HG02571 (cell line): ENCODE results near the gene PNPLA1.

Experiments
- ATAC-seq: cut with Tn5 transposase; IDR thresholded peaks from one replicate; pipeline ENCODE4 v1.9.1; 2021; ENCODE audit warnings: mild to moderate bottlenecking, moderate library complexity; ENCODE audit not compliant: unreplicated experiment

The PNPLA1 gene

DNA sequence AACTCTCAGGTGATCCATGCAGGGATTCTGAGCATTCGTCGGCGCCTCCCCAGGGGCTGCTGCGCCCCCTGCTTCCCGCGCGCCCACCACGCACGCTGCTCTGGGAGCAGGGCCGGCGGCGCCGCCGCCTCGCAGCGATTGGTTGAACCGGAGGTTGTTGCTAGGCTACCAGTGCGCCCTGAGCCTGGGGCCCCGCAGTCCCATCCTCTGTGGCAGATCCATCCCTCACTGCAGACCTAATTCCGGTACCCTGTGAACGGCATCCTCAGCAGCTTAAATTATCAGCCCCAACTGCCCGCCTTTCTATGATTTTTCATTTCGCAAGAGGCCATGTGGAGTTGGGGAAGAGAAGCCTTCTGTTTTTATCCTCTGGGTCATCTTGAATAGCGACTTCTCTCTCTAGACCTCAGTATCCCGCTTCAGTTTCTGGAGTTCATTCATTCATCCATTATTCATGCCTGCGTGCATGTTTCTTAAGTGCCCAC is 15.4 kb downstream of the PNPLA1 start:
- ATAC-seq, result no peak

DNA sequence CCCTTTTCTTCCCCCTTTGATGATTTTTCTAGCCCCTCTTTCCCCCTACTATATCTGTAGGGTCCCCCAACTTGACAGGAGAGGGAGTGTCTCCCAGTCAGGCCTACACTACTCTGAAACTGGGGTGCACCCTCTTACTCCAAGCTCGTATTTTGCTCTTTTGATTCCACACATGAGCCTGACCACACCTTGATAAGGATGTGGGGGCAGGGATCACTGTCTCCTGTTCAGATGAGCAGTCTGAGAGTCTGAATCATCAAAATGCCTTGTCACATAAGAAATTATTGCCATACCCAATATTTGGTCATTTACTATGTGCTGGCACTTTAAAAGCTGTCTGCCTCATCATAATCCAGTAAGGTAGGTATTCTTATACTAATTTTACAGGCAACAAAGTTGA is 15.9 kb downstream of the PNPLA1 start:
- no peak for ATAC-seq

DNA sequence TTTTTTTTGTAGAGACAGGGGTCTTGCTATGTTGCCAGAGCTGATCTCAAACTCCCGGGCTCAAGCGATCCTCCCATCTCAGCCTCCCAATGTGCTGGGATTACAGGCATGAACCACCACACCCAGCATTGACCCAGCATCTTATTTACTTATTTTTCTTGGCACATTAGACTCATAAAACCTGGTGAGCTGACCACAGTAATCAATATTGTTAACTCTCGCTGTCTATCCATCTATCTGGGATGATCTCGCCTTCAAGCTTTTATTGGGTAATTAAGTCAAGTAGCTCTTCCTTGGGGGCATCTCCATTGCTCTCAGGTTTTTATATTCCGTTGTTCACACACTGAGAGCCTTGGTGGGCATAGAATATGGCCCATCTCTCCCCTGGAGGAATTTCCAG is 17.0 kb downstream of the PNPLA1 start:
- ATAC-seq, result no peak

DNA sequence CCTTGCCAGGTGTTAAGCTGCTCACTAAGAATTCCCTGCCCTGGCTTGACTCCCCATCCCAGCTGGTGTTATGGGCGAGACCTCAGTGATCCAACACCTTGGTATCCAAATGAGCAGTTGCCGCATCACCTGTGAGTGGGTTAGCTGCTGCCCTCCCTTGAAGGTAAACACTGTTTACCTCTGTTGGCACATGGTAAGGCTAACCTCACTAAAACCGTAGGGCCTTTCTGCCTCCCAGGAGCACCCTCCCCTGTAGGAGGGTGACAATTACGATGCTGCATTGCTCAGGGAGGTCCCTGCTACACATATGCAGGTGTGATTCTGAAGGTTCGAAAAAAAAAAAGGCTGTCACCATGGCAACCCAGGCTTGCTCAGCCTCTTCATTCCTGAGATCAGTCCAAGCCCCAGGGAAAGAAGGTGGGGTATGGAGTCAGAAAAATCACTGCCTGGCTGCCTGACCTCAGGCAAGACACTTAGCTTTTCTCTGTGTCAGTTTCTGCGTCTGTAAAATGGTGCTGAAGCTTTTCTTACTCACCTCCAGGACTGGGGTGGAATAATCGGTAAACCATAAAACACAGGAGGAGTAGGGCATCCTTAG is 19.5 kb downstream of the PNPLA1 start:
- no peak for ATAC-seq

DNA sequence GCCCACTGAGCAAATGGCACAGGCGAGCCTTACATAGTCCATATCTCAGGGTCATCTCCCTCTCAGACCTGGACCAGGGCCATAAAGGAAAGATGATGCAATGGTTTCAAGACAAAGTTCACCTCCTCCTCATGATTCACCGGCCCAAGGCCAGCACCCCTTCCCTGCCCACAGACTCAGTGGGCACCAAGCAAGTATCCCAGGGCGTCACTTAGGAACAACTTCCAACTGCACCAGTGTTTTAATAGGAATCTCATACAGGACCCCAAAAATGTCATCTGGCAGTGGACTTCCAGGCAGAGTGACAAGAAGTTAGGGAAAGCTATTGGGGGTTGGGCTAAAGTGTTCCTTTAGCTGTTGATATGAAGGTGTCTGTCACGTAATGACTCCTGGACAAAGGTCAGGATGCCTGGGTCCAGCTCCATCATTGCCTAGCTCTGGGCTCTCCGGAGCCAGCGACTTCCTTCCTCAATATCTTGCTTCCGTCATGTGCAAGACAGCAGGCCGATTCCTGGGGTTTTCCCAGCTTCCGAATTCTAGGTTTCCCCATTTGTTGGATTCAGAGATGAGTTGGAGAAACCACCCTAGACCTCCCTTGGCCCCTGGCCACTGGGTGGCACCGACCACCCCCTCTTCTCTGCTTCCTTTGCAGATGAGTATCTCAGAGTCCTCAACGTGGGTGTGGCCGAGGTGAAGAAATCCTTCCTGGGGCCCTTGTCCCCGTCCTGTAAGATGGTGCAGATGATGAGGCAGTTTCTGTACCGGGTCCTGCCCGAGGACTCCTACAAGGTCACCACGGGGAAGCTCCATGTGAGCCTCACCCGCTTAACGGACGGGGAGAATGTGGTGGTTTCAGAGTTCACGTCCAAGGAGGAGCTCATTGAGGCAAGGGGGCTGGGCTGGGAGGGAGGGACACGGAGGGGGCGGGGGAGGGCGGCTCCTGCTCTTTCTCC is 21.1 kb downstream of the PNPLA1 start:
- ATAC-seq, result no peak

DNA sequence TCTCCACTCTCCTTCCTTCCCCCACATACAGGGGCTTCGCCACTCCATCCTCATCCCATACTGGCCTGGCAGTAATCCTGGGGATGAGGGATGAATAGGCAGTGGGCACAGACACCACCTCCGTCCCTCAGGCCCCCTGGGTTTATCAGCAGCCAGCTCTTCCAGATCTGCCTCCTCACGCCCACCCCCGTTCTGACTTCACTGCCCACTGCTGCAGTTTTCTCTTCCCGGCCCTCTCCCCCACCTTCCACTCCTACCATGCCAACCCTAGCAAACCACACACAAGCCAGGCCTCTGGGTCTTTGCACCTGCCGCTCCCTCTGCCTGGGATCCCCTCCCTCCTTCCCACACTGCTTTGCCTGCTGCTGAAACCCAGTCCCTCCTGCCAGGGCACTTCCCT is 22.3 kb downstream of the PNPLA1 start:
- ATAC-seq, result no peak

DNA sequence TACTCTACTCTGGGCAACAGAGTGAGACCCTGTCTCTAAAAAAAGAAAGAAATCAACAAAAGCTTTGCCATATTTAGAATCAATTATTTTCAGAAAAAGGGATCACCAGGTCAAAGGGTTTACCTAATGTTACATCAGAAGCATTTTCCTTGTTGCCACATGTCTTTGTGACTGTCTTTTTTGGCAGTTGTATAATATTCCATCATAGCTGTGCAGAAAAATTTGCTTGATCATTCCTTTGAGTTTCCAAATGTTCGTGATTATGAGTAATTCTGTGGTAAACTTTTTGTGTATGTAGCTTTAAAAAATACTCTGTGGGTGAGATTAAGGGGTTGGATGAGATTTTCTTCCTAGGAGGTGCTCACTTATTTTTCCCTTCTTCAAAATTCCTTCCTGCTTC is 26.4 kb downstream of the PNPLA1 start:
- no peak for ATAC-seq

DNA sequence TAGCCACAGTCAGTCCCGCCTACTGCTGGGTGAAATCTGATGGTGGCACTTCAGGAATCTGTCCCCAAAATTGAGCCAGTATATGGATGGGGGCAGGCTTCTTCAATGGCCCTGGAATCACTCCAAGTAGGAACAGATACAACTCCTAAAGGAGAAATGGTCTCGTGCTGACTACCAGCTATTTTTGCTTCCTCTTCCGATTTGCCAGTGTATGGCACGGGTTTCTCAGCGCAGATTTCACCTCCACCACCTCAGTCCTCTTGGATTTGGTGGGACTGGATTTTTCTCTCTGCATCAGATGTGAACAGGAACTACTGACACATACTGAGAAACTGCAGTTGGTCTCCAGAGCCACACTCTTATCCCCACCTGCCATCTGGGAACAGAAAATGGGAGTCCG is 27.2 kb downstream of the PNPLA1 start:
- ATAC-seq, result no peak

DNA sequence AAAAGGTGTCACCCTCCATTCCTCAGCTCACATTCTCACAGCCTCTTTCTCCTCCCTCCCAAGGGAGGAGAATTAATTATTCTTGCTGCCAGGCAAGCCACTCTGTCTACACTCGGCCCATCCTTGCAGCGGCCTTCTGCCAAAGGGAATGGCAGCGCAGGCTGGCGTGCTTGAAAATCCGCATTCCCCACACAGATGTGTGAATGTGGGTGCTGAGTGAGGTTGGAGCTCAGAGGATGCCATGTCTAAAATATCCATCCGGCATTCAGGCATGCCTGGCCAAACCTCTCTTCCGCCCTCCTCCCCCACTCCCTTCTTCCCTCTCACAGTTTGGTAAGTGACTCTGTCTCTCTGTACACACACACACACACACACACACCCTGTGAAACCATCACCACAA is 27.7 kb downstream of the PNPLA1 start:
- no peak for ATAC-seq

DNA sequence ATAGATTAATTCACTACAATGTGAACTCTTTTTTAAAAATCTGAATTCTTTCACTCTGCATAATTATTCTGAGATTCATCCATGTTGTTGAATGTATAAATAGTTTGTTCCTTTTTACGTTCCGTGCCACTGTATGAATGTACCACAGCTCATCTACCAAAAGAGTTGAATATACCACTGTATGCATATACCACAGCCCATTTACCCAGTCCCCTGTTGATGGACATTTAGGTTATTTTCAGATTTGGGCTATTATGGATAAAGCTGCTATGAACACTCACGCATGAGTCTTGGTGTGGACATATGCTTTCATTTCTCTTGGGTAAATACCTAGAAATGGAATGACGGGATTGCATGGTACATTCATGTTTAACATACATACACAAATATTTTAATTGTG is 28.2 kb downstream of the PNPLA1 start:
- no peak for ATAC-seq

DNA sequence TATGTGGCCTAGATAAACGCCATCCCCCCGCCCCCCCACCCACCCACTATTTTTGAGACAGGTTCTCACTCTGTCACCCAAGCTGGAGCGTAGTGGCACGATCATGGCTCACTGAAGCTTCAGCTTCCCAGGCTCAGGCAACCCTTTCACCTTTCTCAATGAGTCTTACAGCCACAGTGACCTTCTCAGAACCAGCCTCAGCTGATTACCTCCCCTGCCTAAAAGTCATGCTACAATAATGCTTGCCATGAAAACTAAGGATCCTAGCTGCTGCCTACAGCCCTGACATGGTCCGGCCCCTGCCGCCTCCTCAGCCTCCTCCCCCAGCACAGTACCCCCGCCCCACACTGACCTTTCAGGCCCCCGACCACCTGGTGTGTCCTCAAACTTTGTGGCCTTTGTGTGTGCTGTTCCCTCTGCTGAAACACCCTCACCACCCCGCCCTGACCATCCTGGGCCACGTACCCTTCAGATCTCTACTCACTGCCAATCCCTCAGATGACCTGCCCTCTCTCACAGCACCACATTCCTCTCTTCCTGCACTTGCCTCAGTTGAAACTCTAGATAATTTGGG is 31.3 kb downstream of the PNPLA1 start:
- ATAC-seq, result no peak

DNA sequence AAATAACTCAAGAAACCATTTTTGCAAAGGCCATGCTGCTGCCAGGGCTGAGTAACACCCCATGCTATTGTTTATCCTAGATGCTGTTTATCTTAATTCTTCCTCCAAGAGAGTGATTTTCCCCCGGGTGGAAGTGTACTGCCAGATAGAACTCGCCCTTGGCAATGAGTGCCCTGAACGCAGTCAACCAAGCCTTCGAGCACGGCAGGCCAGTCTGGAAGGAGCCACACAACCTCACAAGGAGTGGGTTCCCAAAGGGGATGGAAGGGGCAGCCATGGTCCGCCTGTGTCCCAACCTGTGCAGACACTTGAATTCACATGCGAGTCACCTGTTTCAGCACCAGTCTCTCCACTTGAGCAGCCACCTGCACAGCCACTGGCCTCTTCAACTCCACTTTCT is 31.9 kb downstream of the PNPLA1 start:
- no peak for ATAC-seq

DNA sequence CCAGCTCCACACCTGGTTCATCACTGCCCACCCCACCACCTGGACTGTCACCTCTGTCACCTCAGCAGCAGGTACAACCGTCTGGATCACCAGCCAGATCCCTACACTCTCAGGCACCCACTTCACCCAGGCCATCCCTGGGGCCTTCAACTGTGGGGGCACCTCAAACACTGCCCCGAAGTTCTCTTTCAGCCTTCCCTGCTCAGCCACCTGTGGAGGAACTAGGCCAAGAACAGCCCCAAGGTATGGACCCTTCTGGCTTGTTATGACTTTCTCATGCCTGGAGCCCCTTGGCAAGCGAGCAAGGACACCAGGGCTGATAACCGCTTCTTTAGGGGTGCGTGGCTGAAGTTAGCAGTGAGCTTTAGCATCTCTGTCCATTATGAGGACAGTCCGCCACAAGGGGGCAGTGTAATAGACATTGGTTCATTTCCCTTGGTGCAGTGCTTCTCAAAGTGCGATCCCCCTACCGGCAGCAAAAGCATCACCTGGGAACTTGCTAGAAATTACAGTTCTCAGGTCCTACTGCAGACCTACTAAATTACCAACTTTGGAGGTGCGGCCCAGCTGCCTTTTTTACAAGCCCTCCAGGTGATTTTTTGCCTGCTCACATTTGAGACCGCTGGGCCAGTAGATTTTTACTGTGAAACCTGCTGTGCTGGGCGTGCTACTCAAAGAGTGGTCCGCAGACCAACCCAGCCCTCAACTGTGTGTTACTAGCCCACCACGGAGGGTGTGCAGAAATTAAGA is 32.5 kb downstream of the PNPLA1 start:
- peak; percentile 79 for ATAC-seq

DNA sequence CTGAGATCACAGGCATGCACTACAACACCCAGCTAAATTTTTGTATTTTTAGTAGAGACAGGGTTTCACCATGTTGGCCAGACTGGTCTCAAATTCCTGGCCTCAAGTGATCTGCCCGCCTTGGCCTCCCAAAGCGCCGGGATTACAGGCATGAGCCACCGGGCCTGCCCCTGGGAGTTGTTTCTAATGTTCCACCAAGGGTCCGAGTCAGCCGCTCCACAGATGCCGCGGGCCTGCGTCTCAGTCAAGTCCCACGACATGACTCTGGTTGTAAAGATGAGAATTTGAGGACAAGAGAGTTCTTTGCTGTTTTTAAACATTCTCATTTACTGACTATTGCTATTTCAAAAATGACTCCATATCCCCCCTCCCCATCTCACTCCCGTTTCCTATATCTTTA is 36.0 kb downstream of the PNPLA1 start:
- ATAC-seq, result no peak

DNA sequence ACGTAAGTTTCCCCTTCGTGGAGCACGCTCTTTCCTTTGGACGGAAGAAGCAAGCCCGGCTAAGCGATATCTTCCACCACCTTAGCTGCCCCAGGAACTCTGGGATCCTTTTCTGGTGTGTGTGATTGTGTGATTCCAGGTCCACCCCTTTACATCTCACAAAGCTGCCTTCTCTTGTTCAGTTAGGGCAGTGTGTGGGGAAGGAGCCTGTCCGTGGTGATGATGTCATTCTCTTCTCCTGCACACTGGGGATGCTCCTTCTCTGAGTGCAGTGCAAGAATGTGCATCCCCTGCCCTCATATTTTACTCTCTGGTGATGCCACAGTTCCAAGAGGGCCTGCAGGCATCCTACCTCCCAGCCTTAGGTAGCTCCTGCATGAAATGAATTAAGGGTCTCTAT is 36.5 kb downstream of the PNPLA1 start:
- no peak for ATAC-seq

DNA sequence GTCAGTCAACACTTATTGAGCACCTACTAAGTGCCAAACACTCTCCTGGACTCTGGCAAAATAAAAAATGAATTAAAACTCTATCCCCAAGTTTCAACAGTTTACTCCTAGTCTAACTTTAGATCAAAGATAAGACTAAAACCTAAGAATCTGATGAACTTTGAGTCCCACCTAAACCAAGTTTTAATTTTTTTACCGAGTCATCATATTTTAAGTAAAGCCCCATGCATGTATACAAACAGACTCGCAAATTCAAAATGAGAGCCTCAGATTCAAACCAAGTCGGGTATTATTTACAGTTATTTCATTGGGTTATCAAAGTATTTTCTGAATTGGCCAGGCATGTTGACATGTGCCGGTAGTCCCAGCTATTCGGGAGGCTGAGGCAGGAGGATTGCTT is 38.7 kb downstream of the PNPLA1 start:
- ATAC-seq, result no peak

DNA sequence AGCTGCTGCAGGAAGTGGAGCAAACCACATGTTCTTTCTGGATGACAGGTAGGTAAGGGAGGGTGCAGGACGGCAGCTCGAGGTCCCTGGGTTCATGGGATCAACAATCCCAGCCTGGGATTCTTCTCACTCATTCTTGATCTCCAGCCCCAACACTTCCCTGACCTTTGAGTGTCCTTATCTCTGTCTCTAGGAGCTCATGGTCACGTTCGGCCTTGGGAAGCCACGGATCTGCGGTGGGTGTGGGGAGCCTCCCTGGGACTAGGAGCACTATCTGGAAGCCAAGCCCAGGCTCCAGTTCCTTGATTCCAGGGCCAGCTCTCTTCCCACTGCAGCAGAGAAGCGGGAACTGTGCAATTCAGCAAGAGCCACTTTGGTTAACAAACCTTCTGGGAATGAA is 39.3 kb downstream of the PNPLA1 start:
- no peak for ATAC-seq

DNA sequence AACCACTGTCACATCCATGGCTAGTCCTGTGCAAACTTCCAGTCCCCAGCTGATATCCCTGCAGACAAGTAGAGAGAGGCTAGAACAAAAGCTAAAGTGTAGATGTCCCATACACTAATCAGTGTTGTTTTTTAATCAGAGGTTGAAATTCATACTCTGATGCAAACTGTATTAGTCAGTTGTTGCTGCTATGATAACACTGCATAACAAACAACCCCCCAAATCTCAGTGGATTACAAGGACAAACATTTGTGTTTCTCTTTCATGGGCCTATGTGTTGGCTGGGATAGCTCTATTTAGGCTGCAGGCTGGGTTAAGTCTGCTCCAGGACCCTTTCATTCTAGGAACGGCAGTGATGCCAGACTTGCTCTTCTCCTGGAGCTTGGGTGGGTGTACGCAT is 40.0 kb downstream of the PNPLA1 start:
- no peak for ATAC-seq

DNA sequence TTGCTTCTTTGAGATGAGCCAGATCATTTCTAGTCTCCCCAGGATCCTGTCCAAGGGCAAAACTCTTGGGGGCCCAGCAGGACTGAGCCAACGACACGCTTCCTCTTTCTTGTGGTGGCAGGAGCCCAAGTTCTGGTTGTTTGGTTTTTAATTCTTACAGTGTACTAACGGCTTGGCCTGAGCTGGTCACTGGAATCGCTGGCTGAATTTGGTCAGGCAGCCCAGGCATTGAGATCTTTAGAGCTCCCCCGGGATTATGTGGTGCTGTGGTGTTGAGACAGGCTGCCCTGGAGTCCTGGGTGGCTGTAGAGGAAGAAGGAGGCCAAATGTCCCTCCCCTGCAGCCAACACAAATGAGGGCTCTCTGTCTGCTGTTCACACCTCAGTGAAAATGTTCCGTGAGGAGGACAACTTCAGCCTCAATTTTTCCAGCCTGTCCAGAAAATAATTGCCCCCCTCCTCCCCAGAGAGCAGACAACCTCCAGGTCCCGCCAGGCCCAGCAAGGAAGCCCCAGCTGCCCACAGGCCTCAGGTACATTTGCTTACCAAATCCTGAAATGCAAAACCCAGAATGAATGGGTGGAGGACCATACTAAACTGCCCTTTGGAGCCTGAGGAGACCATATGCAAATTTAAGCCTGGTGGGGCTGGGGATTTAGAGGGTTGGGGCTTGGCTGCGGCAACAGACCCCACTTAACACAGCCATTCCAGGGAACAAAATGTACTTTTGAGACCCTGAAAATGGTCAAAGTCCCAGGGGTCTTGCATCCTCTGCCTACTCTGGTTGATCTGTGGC is 43.2 kb downstream of the PNPLA1 start:
- ATAC-seq, result no peak

DNA sequence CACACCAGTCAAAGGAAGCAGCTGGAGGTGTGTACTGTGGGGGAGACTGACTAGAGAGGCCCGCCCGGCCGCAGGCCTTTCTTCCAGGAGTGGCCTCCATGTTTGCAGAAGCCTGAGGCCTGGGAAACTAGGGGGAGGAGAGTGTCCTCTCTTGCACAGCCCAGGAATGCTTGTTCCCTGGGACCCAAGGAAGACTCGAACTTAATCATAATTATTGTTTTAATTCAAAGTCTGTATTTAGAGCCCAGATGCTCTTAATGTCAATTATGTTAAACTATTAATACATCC is 43.7 kb downstream of the PNPLA1 start:
- ATAC-seq, result no peak
